Naive thymus-derived CD4-positive, alpha-beta T cell (primary cell): ENCODE data around the gene IMPDH1. TPM values are rescaled to one million over a fixed set of nuclear protein-coding genes. Genes with fewer than 3 reads are reported as not detected.

ENCODE experiments used
- ATAC-seq: fragments of 150-1000 bp; cut with Tn5 transposase; 2 replicates; pipeline ENCODE4 v1.10.0; 2021; ENCODE audit warnings: mild to moderate bottlenecking, moderate library complexity
- CTCF ChIA-PET: fragments of 350-600 bp; sonication (Branson Sonifier 250); formaldehyde crosslinking; loops from one replicate; lab custom pipeline; 2021; ENCODE audit warnings: antibody characterized with exemption; lab: Charles Lee
- POLR2A ChIA-PET: fragments of 350-600 bp; sonication (Branson Sonifier 250); formaldehyde crosslinking; loops from one replicate; lab custom pipeline; 2021; ENCODE audit warnings: antibody characterized with exemption, inconsistent platforms; lab: Charles Lee
- DNase-seq, 9 donors: peaks; one replicate each; pipeline versions ENCODE4 v3.0.0 to v3.0.0-alpha.2; 2020 to 2022; ENCODE audit warnings: mixed read lengths in 1 of 9
- H3K27ac ChIP-seq: one replicate; pipeline ENCODE4 v1.7.0; 2013; ENCODE audit warnings: mild to moderate bottlenecking, low read depth, low read length, moderate library complexity
- H3K27me3 ChIP-seq, 2 donors: one replicate each; pipeline ENCODE4 v1.7.0; 2013; ENCODE audit warnings: low read length in 2 of 2, mild to moderate bottlenecking in 2 of 2, moderate library complexity in 2 of 2; ENCODE audit not compliant: control insufficient read depth in 2 of 2, insufficient read depth in 2 of 2
- H3K36me3 ChIP-seq, 3 experiments: 1 replicate in 2 of 3; 2 replicates in 1 of 3; pipeline ENCODE4 v1.7.0; 2013; ENCODE audit warnings: low read length in 3 of 3, mild to moderate bottlenecking in 3 of 3, moderate library complexity in 1 of 3; ENCODE audit not compliant: insufficient read depth in 3 of 3, control insufficient read depth in 2 of 3
- H3K4me1 ChIP-seq, 2 donors: one replicate each; pipeline ENCODE4 v1.7.0; 2013; ENCODE audit warnings: low read length in 2 of 2, mild to moderate bottlenecking in 2 of 2, moderate library complexity in 1 of 2; ENCODE audit not compliant: control insufficient read depth in 2 of 2, insufficient read depth in 2 of 2
- H3K4me3 ChIP-seq: 2 replicates; pipeline ENCODE4 v1.7.0; 2013; ENCODE audit warnings: mild to moderate bottlenecking, low read length
- H3K9me3 ChIP-seq, 3 experiments: 1 replicate in 2 of 3; 2 replicates in 1 of 3; pipeline ENCODE4 v1.7.0; 2013; ENCODE audit warnings: low read length in 3 of 3; ENCODE audit not compliant: control insufficient read depth in 2 of 3
- H3K27ac Mint-ChIP-seq, 9 donors: one replicate each; pipeline ENCODE4 v1.8.0; 2020 to 2022; ENCODE audit warnings: mixed read lengths in 9 of 9, mild to moderate bottlenecking in 8 of 9, moderate library complexity in 5 of 9, inconsistent platforms in 2 of 9
- H3K27me3 Mint-ChIP-seq, 5 donors: one replicate each; pipeline ENCODE4 v1.8.0; 2021 to 2022; ENCODE audit warnings: mixed read lengths in 5 of 5, mild to moderate bottlenecking in 1 of 5
- H3K36me3 Mint-ChIP-seq, 5 donors: one replicate each; pipeline ENCODE4 v1.8.0; 2020 to 2022; ENCODE audit warnings: mixed read lengths in 5 of 5, mild to moderate bottlenecking in 3 of 5, inconsistent platforms in 1 of 5
- H3K4me1 Mint-ChIP-seq, 7 donors: one replicate each; pipeline ENCODE4 v1.8.0; 2020 to 2022; ENCODE audit warnings: mixed read lengths in 7 of 7, mild to moderate bottlenecking in 3 of 7, inconsistent platforms in 1 of 7
- H3K4me3 Mint-ChIP-seq, 10 donors: one replicate each; pipeline ENCODE4 v1.8.0; 2020 to 2022; ENCODE audit warnings: mild to moderate bottlenecking in 10 of 10, mixed read lengths in 10 of 10, moderate library complexity in 6 of 10, inconsistent platforms in 2 of 10
- H3K9me3 Mint-ChIP-seq, 11 donors: one replicate each; pipeline ENCODE4 v1.8.0; 2020 to 2022; ENCODE audit warnings: mixed read lengths in 11 of 11, mild to moderate bottlenecking in 4 of 11, inconsistent platforms in 1 of 11, moderate library complexity in 1 of 11
- intact Hi-C, 2 donors: fragments of 100-400 bp; cut with micrococcal nuclease; formaldehyde crosslinking; loops; one replicate each; pipeline ENCODE4 v1.15.1; 2023
- polyA plus RNA-seq, 2 donors: library from polyadenylated mRNA; unstranded; fragments of 300-500 nt; fragmentation: Illumina TruSeq; gene quantifications; one replicate each; pipeline ENCODE4 v1.2.3, GENCODE V29; 2021
- total RNA-seq, 6 experiments: library from RNA in 5 of 6; stranded (reverse) in 5 of 6; gene quantifications; 1 replicate in 5 of 6; 2 replicates in 1 of 6; pipeline ENCODE4 v1.2.3 and lab custom pipeline; 2021 to 2026

The IMPDH1 gene
- total and polyA plus RNA-seq, 7 experiments from 2014 or later = 33.7 to 92.0 (median 44.4) TPM

- Histone ChIP-seq H3K4me1 (peaks cover 0 to 5% of the 10 kb centered on the region in 2 donors), H3K36me3 (no peaks in the 10 kb centered on the region), H3K27ac (no peak overlapping the region), H3K27me3 (no peaks in the 10 kb centered on the region), H3K4me3 (no peak overlapping the region), H3K9me3 (no peaks in the 10 kb centered on the region)
- ATAC-seq (no peak), DNase-seq (no peak)
- ChIA-PET CTCF (interaction anchor here (1.4 to 1.6 kb wide), 2 partner anchors 16 to 22 kb away, joined by 4 to 6 read pairs; no protein-coding TSS in a partner anchor), POLR2A (no interaction called here)
- intact Hi-C loops = loop anchor here in 1 of 2 donors (2.0 kb wide), 1 partner anchor 24 kb away; no protein-coding TSS in a partner anchor
- Mint-ChIP-seq H3K36me3 (no peaks in the 10 kb centered on the region), H3K4me1 (peaks cover 11 to 21% (median 15%) of the 10 kb centered on the region in 7 donors), H3K27ac (no peak overlapping the region), H3K4me3 (peak overlapping the region in 4 of 10 donors; percentile 6 to 96 (median 68)), H3K27me3 (peaks cover 41 to 85% (median 49%) of the 10 kb centered on the region in 5 donors), H3K9me3 (no peaks in the 10 kb centered on the region)
Measured at GRCh38 chr7:128363261-128363721, 46.5 kb downstream of the IMPDH1 start.

- H3K27me3 ChIP-seq = no peaks in the 10 kb centered on the region
- Mint-ChIP-seq H3K27me3 (peaks cover 43 to 89% (median 48%) of the 10 kb centered on the region in 5 donors), H3K36me3 (no peaks in the 10 kb centered on the region), H3K27ac (peak overlapping the region in 3 of 9 donors; percentile 29 to 76 (median 41)), H3K4me3 (peak overlapping the region; percentile 34 to 96 (median 87)), H3K4me1 (peaks cover 11 to 21% (median 15%) of the 10 kb centered on the region in 7 donors), H3K9me3 (no peaks in the 10 kb centered on the region)
- no peak for DNase-seq
- no peak overlapping the region for H3K4me3 ChIP-seq
- ChIA-PET POLR2A (no interaction called here), CTCF (interaction anchor here (0.7 to 1.6 kb wide), 4 partner anchors 12 to 466 kb away, joined by 3 to 6 read pairs (median 4); no protein-coding TSS in a partner anchor)
- peaks cover 0 to 5% of the 10 kb centered on the region in 2 donors for H3K4me1 ChIP-seq
- H3K36me3 ChIP-seq = no peaks in the 10 kb centered on the region
- ATAC-seq = no peak
- no peak overlapping the region for H3K27ac ChIP-seq
- intact Hi-C loops = loop anchor here in 1 of 2 donors (2.0 kb wide), 1 partner anchor 24 kb away; no protein-coding TSS in a partner anchor
- no peaks in the 10 kb centered on the region for H3K9me3 ChIP-seq
Measured at GRCh38 chr7:128362670-128363069, 47.1 kb downstream of the IMPDH1 start.

- H3K36me3 Mint-ChIP-seq = no peaks in the 10 kb centered on the region
- H3K27me3 Mint-ChIP-seq = peaks cover 36 to 80% (median 39%) of the 10 kb centered on the region in 5 donors
- peak within 1 kb of the TSS; percentile 55 for H3K4me3 ChIP-seq
- H3K27ac Mint-ChIP-seq = peak within 1 kb of the TSS in 8 of 9 donors; percentile 22 to 89 (median 70)
- H3K36me3 ChIP-seq = no peaks in the 10 kb centered on the region
- ATAC-seq (peak; percentile 81), DNase-seq (peak in 8 of 9 donors; percentile 40 to 68 (median 58))
- ChIA-PET POLR2A (interaction anchor here (1.3 kb wide), 1 partner anchor 18 kb away, joined by 4 read pairs; the partner anchor contains the start of gene RBM28), CTCF (interaction anchor here (0.7 to 1.4 kb wide), 3 partner anchors 11 to 467 kb away, joined by 3 to 6 read pairs (median 4); no protein-coding TSS in a partner anchor)
- no peaks in the 10 kb centered on the region for H3K27me3 ChIP-seq
- peaks cover 0 to 5% of the 10 kb centered on the region in 2 donors for H3K4me1 ChIP-seq
- no peak within 1 kb of the TSS for H3K27ac ChIP-seq
- H3K4me3 Mint-ChIP-seq = peak within 1 kb of the TSS; percentile 75 to 96 (median 88)
- H3K4me1 Mint-ChIP-seq = peaks cover 11 to 21% (median 15%) of the 10 kb centered on the region in 7 donors
- H3K9me3 ChIP-seq = no peaks in the 10 kb centered on the region
- intact Hi-C loops = loop anchor here (1.0 to 2.0 kb wide), 4 partner anchors 9 to 25 kb away; partner anchors contain the start of gene RBM28 (in 1 of the 2)
- no peaks in the 10 kb centered on the region for H3K9me3 Mint-ChIP-seq
Measured at GRCh38 chr7:128361411-128362379, 48.1 kb downstream of the IMPDH1 start, which contains the start of gene PRRT4. PRRT4 (minus strand) TSS chr7:128361690.

GRCh38 chr7:128360359-128360678 lies 49.5 kb downstream of the IMPDH1 start:
- no peak overlapping the region for H3K27ac ChIP-seq
- peaks cover 11 to 27% (median 15%) of the 10 kb centered on the region in 7 donors for H3K4me1 Mint-ChIP-seq
- H3K9me3 ChIP-seq = no peaks in the 10 kb centered on the region
- ChIA-PET CTCF (no interaction called here), POLR2A (interaction anchor here (1.3 kb wide), 1 partner anchor 17 kb away, joined by 4 read pairs; the partner anchor contains the start of gene RBM28)
- H3K36me3 Mint-ChIP-seq = no peaks in the 10 kb centered on the region
- no peak overlapping the region for H3K4me3 ChIP-seq
- peaks cover 0 to 5% of the 10 kb centered on the region in 2 donors for H3K4me1 ChIP-seq
- H3K4me3 Mint-ChIP-seq = peak overlapping the region in 8 of 10 donors; percentile 29 to 96 (median 79)
- no peaks in the 10 kb centered on the region for H3K27me3 ChIP-seq
- H3K36me3 ChIP-seq = no peaks in the 10 kb centered on the region
- ATAC-seq (no peak), DNase-seq (no peak)
- intact Hi-C loops = loop anchor here in 1 of 2 donors (2.0 kb wide), 1 partner anchor 16 kb away; no protein-coding TSS in a partner anchor
- no peaks in the 10 kb centered on the region for H3K9me3 Mint-ChIP-seq
- H3K27ac Mint-ChIP-seq = no peak overlapping the region
- peaks cover 24 to 74% (median 32%) of the 10 kb centered on the region in 5 donors for H3K27me3 Mint-ChIP-seq

GRCh38 chr7:128359939-128360338 lies 49.8 kb downstream of the IMPDH1 start:
- peak overlapping the region in 6 of 10 donors; percentile 6 to 96 (median 44) for H3K4me3 Mint-ChIP-seq
- H3K36me3 ChIP-seq = no peaks in the 10 kb centered on the region
- peaks cover 11 to 27% (median 15%) of the 10 kb centered on the region in 7 donors for H3K4me1 Mint-ChIP-seq
- CTCF ChIA-PET = no interaction called here
- POLR2A ChIA-PET = no interaction called here
- H3K9me3 ChIP-seq = no peaks in the 10 kb centered on the region
- no peaks in the 10 kb centered on the region for H3K36me3 Mint-ChIP-seq
- DNase-seq (no peak), ATAC-seq (no peak)
- intact Hi-C loops = loop anchor here in 1 of 2 donors (2.0 kb wide), 1 partner anchor 15 kb away; no protein-coding TSS in a partner anchor
- peaks cover 0 to 5% of the 10 kb centered on the region in 2 donors for H3K4me1 ChIP-seq
- H3K27ac ChIP-seq = no peak overlapping the region
- H3K9me3 Mint-ChIP-seq = no peaks in the 10 kb centered on the region
- no peak overlapping the region for H3K27ac Mint-ChIP-seq
- H3K4me3 ChIP-seq = no peak overlapping the region
- no peaks in the 10 kb centered on the region for H3K27me3 ChIP-seq
- H3K27me3 Mint-ChIP-seq = peaks cover 20 to 74% (median 29%) of the 10 kb centered on the region in 5 donors

GRCh38 chr7:128359336-128359735 lies 50.4 kb downstream of the IMPDH1 start:
- ChIA-PET CTCF (interaction anchor here (0.6 kb wide), 1 partner anchor 52 kb away, joined by 3 read pairs; no protein-coding TSS in a partner anchor), POLR2A (no interaction called here)
- Histone ChIP-seq H3K36me3 (no peaks in the 10 kb centered on the region), H3K27ac (no peak overlapping the region), H3K27me3 (no peaks in the 10 kb centered on the region), H3K4me3 (no peak overlapping the region), H3K4me1 (peaks cover 0 to 5% of the 10 kb centered on the region in 2 donors), H3K9me3 (no peaks in the 10 kb centered on the region)
- H3K9me3 Mint-ChIP-seq = no peaks in the 10 kb centered on the region
- H3K27me3 Mint-ChIP-seq = peaks cover 14 to 74% (median 25%) of the 10 kb centered on the region in 5 donors
- H3K27ac Mint-ChIP-seq = no peak overlapping the region
- peak overlapping the region in 3 of 10 donors; percentile 6 to 96 (median 16) for H3K4me3 Mint-ChIP-seq
- intact Hi-C loops = no loop called here
- DNase-seq (no peak), ATAC-seq (no peak)
- peaks cover 11 to 27% (median 15%) of the 10 kb centered on the region in 7 donors for H3K4me1 Mint-ChIP-seq
- no peaks in the 10 kb centered on the region for H3K36me3 Mint-ChIP-seq
